Karpas-422 (cell line): Measurements from ENCODE around the gene CLEC3B. TPM values are rescaled to one million over a fixed set of nuclear protein-coding genes. Genes with fewer than 3 reads are reported as not detected.

Experiments
- DNase-seq: peaks from one replicate; pipeline ENCODE4 v3.0.0-alpha.2; 2015
- H2AFZ ChIP-seq: fragments of 200-600 bp; sonication (generic); 2 replicates; pipeline ENCODE4 v1.6.1; 2014; ENCODE audit warnings: antibody characterized with exemption, low read length, mixed read lengths
- H3K27ac ChIP-seq: fragments of 200-600 bp; sonication (generic); 2 replicates; pipeline ENCODE4 v1.5.1; 2014; ENCODE audit warnings: mild to moderate bottlenecking, low read length, moderate library complexity
- H3K27me3 ChIP-seq: fragments of 200-600 bp; sonication (generic); 2 replicates; pipeline ENCODE4 v1.6.1; 2014; ENCODE audit warnings: low read length, mixed read lengths
- H3K36me3 ChIP-seq: fragments of 200-600 bp; sonication (generic); 2 replicates; pipeline ENCODE4 v1.6.1; 2014; ENCODE audit warnings: low read length, mixed read lengths; ENCODE audit not compliant: insufficient read depth
- H3K4me1 ChIP-seq: fragments of 200-600 bp; sonication (generic); 2 replicates; pipeline ENCODE4 v1.6.1; 2014; ENCODE audit warnings: mild to moderate bottlenecking, low read length, mixed read lengths
- H3K4me2 ChIP-seq: fragments of 200-600 bp; sonication (generic); 2 replicates; pipeline ENCODE4 v1.6.1; 2014; ENCODE audit warnings: low read length, low read depth, mild to moderate bottlenecking; ENCODE audit not compliant: poor library complexity, severe bottlenecking
- H3K4me3 ChIP-seq: fragments of 200-600 bp; sonication (generic); 2 replicates; pipeline ENCODE4 v1.5.1; 2014; ENCODE audit warnings: mild to moderate bottlenecking, antibody characterized with exemption, low read length, mixed read lengths
- H3K79me2 ChIP-seq: fragments of 200-600 bp; sonication (generic); 2 replicates; pipeline ENCODE4 v1.6.1; 2014; ENCODE audit warnings: mild to moderate bottlenecking, low read length, mixed read lengths
- H3K9ac ChIP-seq: fragments of 200-600 bp; sonication (generic); 2 replicates; pipeline ENCODE4 v1.6.0; 2014; ENCODE audit warnings: low read length
- H3K9me2 ChIP-seq: fragments of 200-600 bp; sonication (generic), shearing (Covaris generic); replicated peaks from 2 replicates; pipeline ENCODE4 v1.6.0; 2014; ENCODE audit warnings: mild to moderate bottlenecking, low read length, moderate library complexity; ENCODE audit not compliant: insufficient read depth
- H3K9me3 ChIP-seq: fragments of 300-700, 200-600 bp; sonication (generic); 2 replicates; pipeline ENCODE4 v1.6.1; 2014; ENCODE audit warnings: low read length, mixed read lengths
- H4K20me1 ChIP-seq: fragments of 200-600 bp; sonication (generic); 2 replicates; pipeline ENCODE4 v1.6.1; 2014; ENCODE audit warnings: mild to moderate bottlenecking, antibody characterized with exemption, low read length, low read depth; ENCODE audit not compliant: insufficient read depth
- small RNA-seq: library from RNA; depleted of rRNA; stranded (forward); fragments of <200 nt; gene quantifications from one replicate; pipeline ENCODE3, GENCODE V24; 2014
- total RNA-seq: library from RNA; depleted of rRNA; stranded (reverse); fragments of >200 nt; shearing (Covaris generic); gene quantifications from 2 replicates; pipeline ENCODE4 v1.2.3, GENCODE V29; 2014; ENCODE audit warnings: low replicate concordance; rRNA removed

Gene CLEC3B
- total RNA-seq, 1 experiment from 2014 or later = not detected

- no peaks in the 10 kb centered on the region for H3K27me3 ChIP-seq
- H3K36me3 ChIP-seq = no peaks in the 10 kb centered on the region
- DNase-seq = no peak
- no peak overlapping the region for H2AFZ ChIP-seq
- no peak overlapping the region for H3K4me3 ChIP-seq
- no peaks in the 10 kb centered on the region for H3K9me3 ChIP-seq
- H3K4me1 ChIP-seq = peaks cover 28% of the 10 kb centered on the region
- H3K27ac ChIP-seq = no peak overlapping the region
- H3K9ac ChIP-seq = no peak overlapping the region
- H4K20me1 ChIP-seq = no peaks in the 10 kb centered on the region
- H3K9me2 ChIP-seq = no peaks in the 10 kb centered on the region
- H3K4me2 ChIP-seq = no peak overlapping the region
- no peaks in the 10 kb centered on the region for H3K79me2 ChIP-seq
Measured at GRCh38 chr3:45080824-45081223, 54.7 kb downstream of the CLEC3B start.

- Histone ChIP-seq H3K9me3 (no peaks in the 10 kb centered on the region), H2AFZ (no peak overlapping the region), H3K27me3 (no peaks in the 10 kb centered on the region), H3K27ac (no peak overlapping the region), H3K9ac (no peak overlapping the region), H3K4me2 (no peak overlapping the region), H4K20me1 (no peaks in the 10 kb centered on the region), H3K4me3 (no peak overlapping the region), H3K36me3 (no peaks in the 10 kb centered on the region), H3K79me2 (no peaks in the 10 kb centered on the region), H3K9me2 (no peaks in the 10 kb centered on the region), H3K4me1 (peaks cover 21% of the 10 kb centered on the region)
- DNase-seq = no peak
Measured at GRCh38 chr3:45081506-45082141, 55.5 kb downstream of the CLEC3B start.

- no peak for DNase-seq
- Histone ChIP-seq H3K4me2 (no peak overlapping the region), H3K27me3 (no peaks in the 10 kb centered on the region), H3K27ac (no peak overlapping the region), H3K4me1 (peaks cover 16% of the 10 kb centered on the region), H4K20me1 (no peaks in the 10 kb centered on the region), H3K36me3 (no peaks in the 10 kb centered on the region), H3K79me2 (no peaks in the 10 kb centered on the region), H3K4me3 (no peak overlapping the region), H2AFZ (no peak overlapping the region), H3K9ac (no peak overlapping the region), H3K9me2 (no peaks in the 10 kb centered on the region), H3K9me3 (no peaks in the 10 kb centered on the region)
Measured at GRCh38 chr3:45082142-45082538, 56.0 kb downstream of the CLEC3B start.

- no peak overlapping the region for H3K4me3 ChIP-seq
- H3K27ac ChIP-seq = no peak overlapping the region
- no peaks in the 10 kb centered on the region for H4K20me1 ChIP-seq
- H3K9ac ChIP-seq = no peak overlapping the region
- no peaks in the 10 kb centered on the region for H3K9me3 ChIP-seq
- H3K27me3 ChIP-seq = no peaks in the 10 kb centered on the region
- H2AFZ ChIP-seq = no peak overlapping the region
- H3K9me2 ChIP-seq = no peaks in the 10 kb centered on the region
- no peak overlapping the region for H3K4me2 ChIP-seq
- DNase-seq = no peak
- H3K36me3 ChIP-seq = no peaks in the 10 kb centered on the region
- no peaks in the 10 kb centered on the region for H3K79me2 ChIP-seq
- H3K4me1 ChIP-seq = peaks cover 11% of the 10 kb centered on the region
Measured at GRCh38 chr3:45083023-45083422, 56.9 kb downstream of the CLEC3B start.

GRCh38 chr3:45084361-45084760 is 58.3 kb downstream of the CLEC3B start:
- Histone ChIP-seq H3K36me3 (no peaks in the 10 kb centered on the region), H3K27ac (no peak overlapping the region), H3K4me1 (peaks cover 6% of the 10 kb centered on the region), H4K20me1 (no peaks in the 10 kb centered on the region), H3K4me3 (no peak overlapping the region), H3K4me2 (no peak overlapping the region), H3K27me3 (no peaks in the 10 kb centered on the region), H3K79me2 (no peaks in the 10 kb centered on the region), H3K9me3 (no peaks in the 10 kb centered on the region), H3K9me2 (no peaks in the 10 kb centered on the region), H2AFZ (no peak overlapping the region), H3K9ac (no peak overlapping the region)
- no peak for DNase-seq

- H2AFZ ChIP-seq = no peak overlapping the region
- H3K27ac ChIP-seq = no peak overlapping the region
- H4K20me1 ChIP-seq = no peaks in the 10 kb centered on the region
- H3K36me3 ChIP-seq = no peaks in the 10 kb centered on the region
- H3K9ac ChIP-seq = no peak overlapping the region
- no peaks in the 10 kb centered on the region for H3K9me2 ChIP-seq
- no peaks in the 10 kb centered on the region for H3K79me2 ChIP-seq
- H3K27me3 ChIP-seq = no peaks in the 10 kb centered on the region
- no peak overlapping the region for H3K4me3 ChIP-seq
- no peak for DNase-seq
- no peaks in the 10 kb centered on the region for H3K4me1 ChIP-seq
- no peak overlapping the region for H3K4me2 ChIP-seq
- H3K9me3 ChIP-seq = no peaks in the 10 kb centered on the region
Measured at GRCh38 chr3:45084820-45085816, 59.0 kb downstream of the CLEC3B start.

Small RNA genes lying within 50 kb of the gene (small RNA-seq; reads per million reads assigned to genes)
- gene RNU5B-3P = 0.59 reads per million, percentile 14 among the genes with 10 or more reads in this experiment

Other genes starting within 250 kb of the CLEC3B start
- gene TMEM42, start 164.4 kb upstream of the CLEC3B start, total RNA-seq = 19.2 and 42.1 TPM in 2 replicates
- not detected in 2 replicates for gene TGM4, start 151.7 kb upstream of the CLEC3B start, total RNA-seq
- 70.9 and 93.4 TPM in 2 replicates for gene ZDHHC3, start 50.1 kb upstream of the CLEC3B start, total RNA-seq
- 67.1 and 78.6 TPM in 2 replicates for gene EXOSC7, start 50.1 kb upstream of the CLEC3B start, total RNA-seq
- not detected in 2 replicates for gene CDCP1, start 120.1 kb downstream of the CLEC3B start, total RNA-seq
- gene TMEM158, start 200.0 kb downstream of the CLEC3B start, total RNA-seq = not detected in 2 replicates